DLD1 (cell line): ENCODE measurements around the gene PSMB9.
"Not testable (repeated sequence)": the region's sequence is repeated elsewhere in the genome, so short reads cannot be mapped to it uniquely, and the experiment has no call there.

Experiments
- in situ Hi-C: cut with HindIII; loops from 2 replicates; pipeline ENCODE4 v1.10.0; 2017; ENCODE audit warnings: low sequenced_read_pairs

PSMB9 gene

GRCh38 chr6:32853541-32854375 lies at the start of gene PSMB9, which contains the start of gene TAP1:
PSMB9 (plus strand) TSS chr6:32854192; CDS start chr6:32854230, 38 bp downstream.
TAP1 (minus strand) TSS chr6:32853704; CDS start chr6:32853636, 68 bp downstream.
- in situ Hi-C loops = no loop called here

- in situ Hi-C loops = not testable (repeated sequence)
Observed at GRCh38 chr6:32805404-32805803, 48.6 kb upstream of the PSMB9 start.

- in situ Hi-C loops = no loop called here
Observed at GRCh38 chr6:32807020-32807580, 46.9 kb upstream of the PSMB9 start.

- in situ Hi-C loops = no loop called here
Observed at GRCh38 chr6:32809171-32809570, 44.8 kb upstream of the PSMB9 start.

- in situ Hi-C loops = no loop called here
Observed at GRCh38 chr6:32814145-32814544, 39.8 kb upstream of the PSMB9 start.

GRCh38 chr6:32815115-32815514 lies 38.9 kb upstream of the PSMB9 start:
- in situ Hi-C loops = no loop called here

GRCh38 chr6:32815996-32816395 lies 38.0 kb upstream of the PSMB9 start:
- in situ Hi-C loops = no loop called here

GRCh38 chr6:32816746-32817204 lies 37.2 kb upstream of the PSMB9 start, which contains the start of gene HLA-DOB:
HLA-DOB (minus strand) TSS chr6:32817002; CDS start chr6:32816951, 51 bp downstream.
- in situ Hi-C loops = no loop called here

- in situ Hi-C loops = no loop called here
Observed at GRCh38 chr6:32818867-32819266, 35.1 kb upstream of the PSMB9 start.

- in situ Hi-C loops = no loop called here
Observed at GRCh38 chr6:32819729-32820128, 34.3 kb upstream of the PSMB9 start.

- in situ Hi-C loops = no loop called here
Observed at GRCh38 chr6:32825966-32826365, 28.0 kb upstream of the PSMB9 start.

GRCh38 chr6:32827025-32827424 lies 27.0 kb upstream of the PSMB9 start:
- in situ Hi-C loops = no loop called here

GRCh38 chr6:32829495-32829894 lies 24.5 kb upstream of the PSMB9 start:
- in situ Hi-C loops = no loop called here

- in situ Hi-C loops = no loop called here
Observed at GRCh38 chr6:32830017-32830416, 24.0 kb upstream of the PSMB9 start.

- in situ Hi-C loops = no loop called here
Observed at GRCh38 chr6:32830936-32831335, 23.1 kb upstream of the PSMB9 start.

- in situ Hi-C loops = no loop called here
Observed at GRCh38 chr6:32832535-32832934, 21.5 kb upstream of the PSMB9 start.

- in situ Hi-C loops = no loop called here
Observed at GRCh38 chr6:32833664-32834063, 20.3 kb upstream of the PSMB9 start.

GRCh38 chr6:32835167-32835893 lies 18.7 kb upstream of the PSMB9 start:
- in situ Hi-C loops = no loop called here

GRCh38 chr6:32836873-32837272 lies 17.1 kb upstream of the PSMB9 start:
- in situ Hi-C loops = no loop called here

GRCh38 chr6:32837651-32838113 lies 16.3 kb upstream of the PSMB9 start:
- in situ Hi-C loops = no loop called here
